ENCODE results near the gene ACSF3. TPM values are rescaled to one million over a fixed set of nuclear protein-coding genes. Genes with fewer than 3 reads are reported as not detected.

ACSF3 gene
- total RNA-seq, 4 donors from 2014 or later = 29.9 to 48.0 (median 40.3) TPM

DNA sequence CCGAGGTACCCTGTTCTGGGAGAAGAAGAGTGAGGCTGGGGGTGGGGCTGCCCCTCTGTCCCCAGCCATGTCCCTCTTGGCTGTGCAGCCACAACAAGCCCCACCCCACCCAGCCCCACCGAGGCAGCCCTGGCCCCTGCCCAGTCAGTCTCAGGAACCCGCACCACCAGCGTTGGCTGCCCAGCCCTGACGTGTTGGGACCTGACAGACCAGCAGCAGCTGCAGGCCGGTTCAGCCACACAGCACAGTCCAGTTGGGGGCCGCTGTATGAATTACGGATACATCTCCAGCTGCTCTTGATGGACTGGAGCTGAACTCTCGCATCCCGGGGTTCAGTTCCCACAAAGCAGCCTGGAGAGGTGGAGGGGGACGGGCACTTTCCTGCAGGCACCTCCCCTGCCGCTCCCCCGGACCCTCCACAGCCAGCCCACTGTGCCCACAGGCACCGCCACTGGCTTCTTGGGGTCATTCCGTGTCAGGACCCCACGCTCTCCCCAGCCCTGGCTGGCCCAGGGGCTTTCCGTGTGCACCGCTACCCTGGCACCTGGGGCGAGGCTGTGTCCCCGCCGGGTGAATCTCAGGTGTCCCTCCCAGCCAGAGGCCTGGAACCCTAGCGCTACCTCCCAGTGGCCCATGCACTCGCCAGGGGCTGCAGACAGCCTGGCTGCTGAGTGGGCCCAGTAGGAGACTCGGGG lies 84.9 kb downstream of the ACSF3 start:
- peaks cover 0 to 2% of the 10 kb centered on the region in 2 donors for H3K27me3 ChIP-seq
- TF ChIP-seq CTCF (IDR thresholded peaks at IDR 0.05) = no peak
- TF ChIP-seq EP300 (IDR thresholded peaks at IDR 0.05) = no peak
- TF ChIP-seq POLR2A (IDR thresholded peaks at IDR 0.05) = no peak
- DNase-seq (ENCODE audit: low spot score in 2 of 2) = no peak

GRCh38 chr16:89179148-89179484 lies 85.5 kb downstream of the ACSF3 start:
- Histone ChIP-seq H3K27ac (no peak overlapping the region), H3K4me1 (peaks cover 0 to 23% (median 11%) of the 10 kb centered on the region in 4 donors), H3K4me3 (no peak overlapping the region), H3K27me3 (peaks cover 0 to 6% of the 10 kb centered on the region in 2 donors), H3K9me3 (no peaks in the 10 kb centered on the region), H3K36me3 (peaks cover 0 to 23% (median 0%) of the 10 kb centered on the region in 3 donors)
- WGBS, 2 donors = 76 to 82% methylated on average over 13 to 18 of the region's 19 CpGs
- TF ChIP-seq EP300 (IDR thresholded peaks at IDR 0.05) (no peak), POLR2A (IDR thresholded peaks at IDR 0.05) (no peak), CTCF (IDR thresholded peaks at IDR 0.05) (no peak)
- no peak for DNase-seq (ENCODE audit: low spot score in 2 of 2)

More for the DNA sequence above, 84.9 kb downstream of the ACSF3 start:
- Histone ChIP-seq H3K4me3 (no peak overlapping the region), H3K27ac (no peak overlapping the region), H3K9me3 (no peaks in the 10 kb centered on the region), H3K36me3 (peaks cover 0 to 23% (median 0%) of the 10 kb centered on the region in 3 donors), H3K4me1 (peaks cover 0 to 28% (median 11%) of the 10 kb centered on the region in 4 donors)
- 73 to 87% methylated on average over 17 to 23 of the region's 24 CpGs for WGBS, 2 donors

DNA sequence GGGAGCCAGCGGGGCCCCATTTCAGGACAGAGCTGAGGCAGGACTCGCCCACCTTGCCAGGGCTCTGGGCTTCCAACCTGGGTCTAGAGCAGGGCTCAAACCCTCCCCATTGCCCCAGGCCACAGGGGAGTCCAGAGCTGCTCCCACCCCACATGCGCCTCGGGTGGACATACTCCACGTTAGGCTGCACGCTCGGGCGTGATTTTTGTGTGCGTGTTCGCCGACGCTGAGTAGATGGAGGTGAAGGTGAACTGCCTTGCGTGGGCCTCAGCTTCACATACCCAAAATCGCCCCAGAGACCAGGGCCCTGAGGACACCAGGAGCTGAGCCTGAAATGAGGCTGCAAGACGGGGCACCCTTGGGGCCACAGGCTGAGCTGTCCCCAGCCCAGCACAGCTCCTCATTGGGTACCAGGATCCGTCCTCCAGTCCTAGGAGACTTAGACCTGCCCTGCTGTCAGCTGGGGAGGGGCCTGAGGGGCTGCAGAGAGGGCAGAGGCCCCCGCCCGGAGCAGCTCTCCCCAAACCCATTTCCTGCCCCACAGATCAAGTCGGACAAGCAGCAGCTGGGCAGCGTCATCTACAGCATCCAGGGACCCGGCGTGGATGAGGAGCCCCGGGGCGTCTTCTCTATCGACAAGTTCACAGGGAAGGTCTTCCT lies 86.1 kb downstream of the ACSF3 start:
- Histone ChIP-seq H3K9me3 (no peaks in the 10 kb centered on the region), H3K27ac (no peak overlapping the region), H3K4me3 (no peak overlapping the region), H3K4me1 (peaks cover 0 to 16% (median 6%) of the 10 kb centered on the region in 4 donors), H3K27me3 (peaks cover 0 to 6% of the 10 kb centered on the region in 2 donors), H3K36me3 (peaks cover 0 to 23% (median 0%) of the 10 kb centered on the region in 3 donors)
- DNase-seq (ENCODE audit: low spot score in 2 of 2) = no peak
- 76 to 92% methylated on average over 18 to 22 of the region's 25 CpGs for WGBS, 2 donors
- TF ChIP-seq POLR2A (IDR thresholded peaks at IDR 0.05) = no peak
- no peak for TF ChIP-seq CTCF (IDR thresholded peaks at IDR 0.05)
- TF ChIP-seq EP300 (IDR thresholded peaks at IDR 0.05) = no peak

DNA sequence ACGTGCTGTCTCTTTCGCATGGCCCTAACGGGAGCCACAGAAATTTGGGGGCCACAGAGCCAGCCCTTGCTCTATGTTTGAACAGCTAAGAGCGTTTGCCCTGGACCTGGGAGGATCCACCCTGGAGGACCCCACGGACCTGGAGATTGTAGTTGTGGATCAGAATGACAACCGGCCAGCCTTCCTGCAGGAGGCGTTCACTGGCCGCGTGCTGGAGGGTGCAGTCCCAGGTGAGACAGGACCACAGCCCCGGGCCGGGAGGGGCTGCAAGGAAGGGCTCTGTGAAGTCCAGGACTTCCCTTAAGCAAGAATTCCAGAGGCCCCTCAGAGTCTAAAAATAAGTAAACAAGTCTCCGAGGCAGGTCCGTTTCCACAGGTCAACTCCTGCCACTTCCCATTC lies 89.8 kb downstream of the ACSF3 start:
- Histone ChIP-seq H3K4me1 (no peaks in the 10 kb centered on the region), H3K4me3 (no peak overlapping the region), H3K27ac (no peak overlapping the region), H3K36me3 (peaks cover 0 to 23% (median 0%) of the 10 kb centered on the region in 3 donors), H3K9me3 (no peaks in the 10 kb centered on the region), H3K27me3 (peaks cover 0 to 6% of the 10 kb centered on the region in 2 donors)
- DNase-seq (ENCODE audit: low spot score in 2 of 2) = no peak
- WGBS, 2 donors = 46 to 55% methylated on average over 10 to 13 of the region's 13 CpGs
- no peak for TF ChIP-seq POLR2A (IDR thresholded peaks at IDR 0.05)
- no peak for TF ChIP-seq EP300 (IDR thresholded peaks at IDR 0.05)
- TF ChIP-seq CTCF (IDR thresholded peaks at IDR 0.05) = no peak
